Epithelial cell of esophagus (primary cell): ENCODE data around the gene TPM1.

Source experiments
- DNase-seq: peaks from one replicate; pipeline ENCODE4 v3.0.0; 2010; ENCODE audit warnings: low read depth
- H3K4me3 ChIP-seq: 2 replicates; pipeline ENCODE4 v1.5.1; 2011; ENCODE audit warnings: mild to moderate bottlenecking, low read length, control low read depth
- CTCF ChIP-seq: IDR thresholded peaks from 2 replicates; pipeline ENCODE4 v1.5.1; 2011; ENCODE audit warnings: low read depth, mild to moderate bottlenecking, low read length, control low read depth, inconsistent platforms; ENCODE audit not compliant: insufficient read depth; ENCODE audit errors: missing control alignments

The TPM1 gene

GRCh38 chr15:63016234-63016633 lies 26.3 kb upstream of the TPM1 start:
- DNase-seq, result no peak
- H3K4me3 ChIP-seq, result no peak overlapping the region
- no peak for TF ChIP-seq CTCF

- peak; percentile 66 for DNase-seq
- TF ChIP-seq CTCF, result no peak
- no peak overlapping the region for H3K4me3 ChIP-seq
These were observed 23.9 kb upstream of the TPM1 start for GRCh38 chr15:63018639-63019038.

- DNase-seq, result peak; percentile 97
- H3K4me3 ChIP-seq, result no peak overlapping the region
- TF ChIP-seq CTCF, result no peak
These were observed 22.9 kb upstream of the TPM1 start for GRCh38 chr15:63019511-63020109.

- no peak overlapping the region for H3K4me3 ChIP-seq
- no peak for DNase-seq
- TF ChIP-seq CTCF, result no peak
These were observed 22.4 kb upstream of the TPM1 start for GRCh38 chr15:63020128-63020527.

GRCh38 chr15:63020759-63021430 lies 21.7 kb upstream of the TPM1 start:
- TF ChIP-seq CTCF, result no peak
- DNase-seq, result no peak
- no peak overlapping the region for H3K4me3 ChIP-seq

GRCh38 chr15:63022181-63022580 lies 20.4 kb upstream of the TPM1 start:
- TF ChIP-seq CTCF, result no peak
- no peak for DNase-seq
- no peak overlapping the region for H3K4me3 ChIP-seq

GRCh38 chr15:63022663-63023062 lies 19.9 kb upstream of the TPM1 start:
- DNase-seq, result no peak
- H3K4me3 ChIP-seq, result no peak overlapping the region
- no peak for TF ChIP-seq CTCF
